GM12865 (cell line): ENCODE measurements around the gene CYFIP2.

Experiments used
- DNase-seq: peaks from one replicate; pipeline ENCODE4 v3.0.0; 2010; ENCODE audit warnings: low read depth
- H3K4me3 ChIP-seq: 2 replicates; pipeline ENCODE4 v1.5.1; 2011; ENCODE audit warnings: mild to moderate bottlenecking, low read depth, low read length, control low read depth
- TF ChIP-seq, protein P1 (sequence below): IDR thresholded peaks from 2 replicates; pipeline ENCODE4 v1.5.1; 2011; ENCODE audit warnings: low read length, control low read depth, low read depth, inconsistent platforms; ENCODE audit not compliant: insufficient read depth; ENCODE audit errors: missing control alignments

CYFIP2 gene

DNA sequence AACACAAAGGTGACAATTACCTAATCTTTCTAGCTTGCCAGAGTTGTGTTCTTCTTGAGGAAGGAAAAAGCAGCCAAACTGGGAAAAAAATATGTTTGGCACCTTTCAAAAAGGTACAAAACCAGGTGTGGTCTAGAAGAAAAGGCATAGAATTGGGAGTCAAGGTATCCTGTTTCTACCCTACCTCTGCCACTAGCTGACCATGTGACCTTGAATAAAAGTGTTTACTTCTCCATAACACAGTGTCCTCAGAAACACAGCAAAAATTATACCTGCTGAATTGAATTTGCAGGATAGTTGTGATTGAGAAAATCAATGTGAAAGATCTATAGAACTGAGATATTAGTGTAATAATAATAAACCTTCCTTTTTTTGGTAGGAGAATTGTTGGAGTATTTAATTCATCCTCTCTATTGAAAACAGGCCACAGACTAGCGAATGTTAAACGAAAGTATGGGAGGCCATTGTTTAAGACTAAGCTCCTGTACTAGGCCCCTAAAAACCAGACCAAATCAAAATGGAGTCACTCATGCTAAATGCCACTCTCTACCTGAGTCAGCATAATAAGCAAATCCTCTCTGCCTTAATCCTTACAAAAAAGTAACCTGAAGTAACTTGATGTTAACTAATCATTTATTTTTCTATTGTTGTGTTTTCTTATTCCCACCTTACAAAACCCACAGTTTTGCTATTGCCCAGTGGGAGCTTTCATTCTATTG, 12.6 kb downstream of the CYFIP2 start:
- H3K4me3 ChIP-seq: no peak overlapping the region
- DNase-seq: no peak
- TF ChIP-seq, protein P1, sequence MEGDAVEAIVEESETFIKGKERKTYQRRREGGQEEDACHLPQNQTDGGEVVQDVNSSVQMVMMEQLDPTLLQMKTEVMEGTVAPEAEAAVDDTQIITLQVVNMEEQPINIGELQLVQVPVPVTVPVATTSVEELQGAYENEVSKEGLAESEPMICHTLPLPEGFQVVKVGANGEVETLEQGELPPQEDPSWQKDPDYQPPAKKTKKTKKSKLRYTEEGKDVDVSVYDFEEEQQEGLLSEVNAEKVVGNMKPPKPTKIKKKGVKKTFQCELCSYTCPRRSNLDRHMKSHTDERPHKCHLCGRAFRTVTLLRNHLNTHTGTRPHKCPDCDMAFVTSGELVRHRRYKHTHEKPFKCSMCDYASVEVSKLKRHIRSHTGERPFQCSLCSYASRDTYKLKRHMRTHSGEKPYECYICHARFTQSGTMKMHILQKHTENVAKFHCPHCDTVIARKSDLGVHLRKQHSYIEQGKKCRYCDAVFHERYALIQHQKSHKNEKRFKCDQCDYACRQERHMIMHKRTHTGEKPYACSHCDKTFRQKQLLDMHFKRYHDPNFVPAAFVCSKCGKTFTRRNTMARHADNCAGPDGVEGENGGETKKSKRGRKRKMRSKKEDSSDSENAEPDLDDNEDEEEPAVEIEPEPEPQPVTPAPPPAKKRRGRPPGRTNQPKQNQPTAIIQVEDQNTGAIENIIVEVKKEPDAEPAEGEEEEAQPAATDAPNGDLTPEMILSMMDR: no peak

DNA sequence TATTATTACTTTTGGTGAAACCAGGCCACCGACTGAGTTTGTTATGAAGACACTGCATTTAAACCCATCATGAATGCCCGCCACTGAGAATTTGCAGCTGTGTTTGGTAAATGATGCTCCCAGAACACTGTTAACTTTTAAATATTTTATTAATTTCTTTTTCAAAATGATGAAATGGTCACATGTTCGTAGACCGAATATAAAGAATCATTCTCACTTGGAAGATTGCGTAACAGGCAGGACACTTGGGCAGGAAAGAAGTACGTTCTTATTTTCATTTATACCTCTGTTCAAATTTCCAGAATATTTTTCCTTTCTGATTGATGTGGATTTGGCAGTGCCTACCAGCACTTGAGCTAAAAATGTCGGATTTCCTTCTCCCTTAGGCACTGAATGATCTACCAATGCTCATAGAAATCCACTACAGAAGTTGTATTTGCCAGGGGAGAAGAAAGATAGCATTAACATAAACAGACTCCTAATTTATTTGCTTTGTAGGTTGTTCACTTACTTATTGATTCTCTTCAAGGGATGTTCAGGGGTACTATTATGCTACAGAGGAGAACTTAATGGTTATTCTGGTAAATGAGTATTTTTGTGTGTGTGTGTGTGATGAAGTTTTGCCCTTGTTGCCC, 13.8 kb downstream of the CYFIP2 start:
- H3K4me3 ChIP-seq: no peak overlapping the region
- TF ChIP-seq, protein P1: no peak
- no peak for DNase-seq

- TF ChIP-seq, protein P1: no peak
- no peak overlapping the region for H3K4me3 ChIP-seq
Measured at GRCh38 chr5:157280927-157281326, 15.0 kb downstream of the CYFIP2 start.

GRCh38 chr5:157282150-157282549, 16.2 kb downstream of the CYFIP2 start:
- H3K4me3 ChIP-seq: no peak overlapping the region
- TF ChIP-seq, protein P1: no peak
- DNase-seq: no peak

More at GRCh38 chr5:157280927-157281326, 15.0 kb downstream of the CYFIP2 start:
- DNase-seq: no peak

- H3K4me3 ChIP-seq: no peak overlapping the region
- TF ChIP-seq, protein P1: no peak
- peak; percentile 72 for DNase-seq
Measured at GRCh38 chr5:157283434-157283833, 17.5 kb downstream of the CYFIP2 start.

- TF ChIP-seq, protein P1: no peak
- no peak overlapping the region for H3K4me3 ChIP-seq
- no peak for DNase-seq
Measured at GRCh38 chr5:157284458-157285212, 18.7 kb downstream of the CYFIP2 start.
